ENCODE data around the gene PEF1. TPM values are rescaled to one million over a fixed set of nuclear protein-coding genes. Genes with fewer than 3 reads are reported as not detected.

PEF1 gene
- total RNA-seq, 1 experiment from 2014 or later, result 40.3 TPM

DNA sequence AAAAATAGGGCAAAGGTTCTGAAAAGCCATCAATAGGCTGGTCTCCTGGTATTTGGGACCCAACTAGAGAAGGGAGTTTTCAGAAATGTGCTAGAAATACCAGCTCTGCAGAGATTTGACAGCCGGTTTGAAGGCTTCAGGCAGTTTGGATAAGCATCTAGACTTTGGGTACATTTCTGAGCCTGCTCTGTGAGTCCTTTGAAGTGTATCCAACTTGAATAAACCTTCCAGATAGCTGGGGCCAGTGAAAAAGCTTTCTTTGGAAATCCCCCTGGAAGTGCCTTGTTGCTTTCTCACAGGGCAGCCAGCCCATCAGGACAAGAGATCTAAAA lies 6.4 kb upstream of the PEF1 start:
- H3K27me3 ChIP-seq (ENCODE audit: insufficient read depth, low read length), result no peaks in the 10 kb centered on the region
- no CpG with 5 or more reads among the region's 1 CpG for WGBS (ENCODE audit: extremely low coverage, insufficient read length, low lambda C conversion rate)
- no peak overlapping the region for H3K4ac ChIP-seq (ENCODE audit: low read depth, low read length)
- no peak overlapping the region for H3K9ac ChIP-seq (ENCODE audit: extremely low read depth, insufficient read length, low read length)
- H3K56ac ChIP-seq (ENCODE audit: insufficient read length, low read depth, low read length), result no peak overlapping the region
- H3K27me3 Mint-ChIP-seq (ENCODE audit: low read depth), result peaks cover 5% of the 10 kb centered on the region
- H2BK120ac ChIP-seq (ENCODE audit: low read depth, low read length, poor library complexity, severe bottlenecking), result no peak overlapping the region
- no peak overlapping the region for H2BK12ac ChIP-seq (ENCODE audit: insufficient read length, low read depth, low read length)
- H2AFZ ChIP-seq (ENCODE audit: low read length), result no peak overlapping the region
- H3K4me1 Mint-ChIP-seq, result no peaks in the 10 kb centered on the region
- H3K9me3 ChIP-seq (ENCODE audit: control insufficient read depth, low read depth, low read length), result no peaks in the 10 kb centered on the region
- no peak overlapping the region for H2BK5ac ChIP-seq (ENCODE audit: insufficient read length, low read length)
- no peak overlapping the region for H3K4me3 Mint-ChIP-seq
- no peak overlapping the region for H4K91ac ChIP-seq (ENCODE audit: insufficient read length, low read depth, low read length)
- no peak overlapping the region for H4K5ac ChIP-seq (ENCODE audit: insufficient read length, low read depth, low read length)
- H3K4me2 ChIP-seq (ENCODE audit: insufficient read depth, insufficient read length, low read length), result no peak overlapping the region
- no peaks in the 10 kb centered on the region for H3K36me3 Mint-ChIP-seq (ENCODE audit: insufficient read depth in 1 of 3, low read depth in 3 of 3)
- H3K79me1 ChIP-seq (ENCODE audit: insufficient read depth, low read depth, low read length, poor library complexity, severe bottlenecking), result no peaks in the 10 kb centered on the region
- H3K27ac Mint-ChIP-seq, result no peak overlapping the region
- H2BK15ac ChIP-seq (ENCODE audit: low read depth, low read length), result no peak overlapping the region
- no peak overlapping the region for H2AK5ac ChIP-seq (ENCODE audit: insufficient read length, low read length)
- H3K4me1 ChIP-seq (ENCODE audit: insufficient read depth, low read length), result no peaks in the 10 kb centered on the region; the same call in 1 of the 2 replicates
- no peak overlapping the region for H3K14ac ChIP-seq (ENCODE audit: insufficient read depth, low read length)
- H3K23me2 ChIP-seq (ENCODE audit: insufficient read length, low read depth, low read length, poor library complexity, severe bottlenecking), result no peaks in the 10 kb centered on the region
- no peak overlapping the region for H3K23ac ChIP-seq (ENCODE audit: insufficient read length, low read depth, low read length)
- H3K9me3 Mint-ChIP-seq, result no peaks in the 10 kb centered on the region
- no peaks in the 10 kb centered on the region for H3K79me2 ChIP-seq (ENCODE audit: insufficient read depth, low read length)
- no peak overlapping the region for H2BK20ac ChIP-seq (ENCODE audit: low read depth, low read length, poor library complexity, severe bottlenecking)
- H4K20me1 ChIP-seq (ENCODE audit: control insufficient read depth, insufficient read depth, insufficient read length), result no peaks in the 10 kb centered on the region
- H4K8ac ChIP-seq (replicated peaks; ENCODE audit: insufficient read length, low read depth, low read length), result no peak overlapping the region
- TF ChIP-seq, protein P1, sequence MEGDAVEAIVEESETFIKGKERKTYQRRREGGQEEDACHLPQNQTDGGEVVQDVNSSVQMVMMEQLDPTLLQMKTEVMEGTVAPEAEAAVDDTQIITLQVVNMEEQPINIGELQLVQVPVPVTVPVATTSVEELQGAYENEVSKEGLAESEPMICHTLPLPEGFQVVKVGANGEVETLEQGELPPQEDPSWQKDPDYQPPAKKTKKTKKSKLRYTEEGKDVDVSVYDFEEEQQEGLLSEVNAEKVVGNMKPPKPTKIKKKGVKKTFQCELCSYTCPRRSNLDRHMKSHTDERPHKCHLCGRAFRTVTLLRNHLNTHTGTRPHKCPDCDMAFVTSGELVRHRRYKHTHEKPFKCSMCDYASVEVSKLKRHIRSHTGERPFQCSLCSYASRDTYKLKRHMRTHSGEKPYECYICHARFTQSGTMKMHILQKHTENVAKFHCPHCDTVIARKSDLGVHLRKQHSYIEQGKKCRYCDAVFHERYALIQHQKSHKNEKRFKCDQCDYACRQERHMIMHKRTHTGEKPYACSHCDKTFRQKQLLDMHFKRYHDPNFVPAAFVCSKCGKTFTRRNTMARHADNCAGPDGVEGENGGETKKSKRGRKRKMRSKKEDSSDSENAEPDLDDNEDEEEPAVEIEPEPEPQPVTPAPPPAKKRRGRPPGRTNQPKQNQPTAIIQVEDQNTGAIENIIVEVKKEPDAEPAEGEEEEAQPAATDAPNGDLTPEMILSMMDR (conservative IDR thresholded peaks at IDR 0.05), result no peak
- no peak overlapping the region for H3K27ac ChIP-seq (ENCODE audit: insufficient read length, low read depth, low read length)
- DNase-seq, result no peak
- no peak overlapping the region for H3K18ac ChIP-seq (ENCODE audit: insufficient read length, low read depth, low read length)
- no peak overlapping the region for H3T11ph ChIP-seq (ENCODE audit: low read length)
